Left lung (tissue), 10 donors: ENCODE data around the gene SAPCD1. TPM values are rescaled to one million over a fixed set of nuclear protein-coding genes. Genes with fewer than 3 reads are reported as not detected.
A peak's percentile ranks its signal among the peaks of the same experiment; 100 is the strongest.

Experiments used
- ATAC-seq: fragments of 200-7000 bp; cut with Tn5 transposase; one replicate; pipeline ENCODE4 v1.9.1; 2020; ENCODE audit warnings: moderate library complexity
- DNase-seq, 4 donors: peaks; one replicate each; pipeline ENCODE4 v3.0.0-alpha.2; 2013 to 2020
- H3K27ac ChIP-seq, 2 donors: fragments of 200-600 bp; sonication (generic) in 1 of 2; one replicate each; pipeline versions ENCODE4 v1.5.0 to v1.8.0; 2020 to 2021
- H3K27me3 ChIP-seq, 2 donors: fragments of 200-600 bp; sonication (generic) in 1 of 2; one replicate each; pipeline versions ENCODE4 v1.5.0 to v1.8.0; 2020 to 2021
- H3K36me3 ChIP-seq, 2 donors: fragments of 200-600 bp; sonication (generic) in 1 of 2; one replicate each; pipeline versions ENCODE4 v1.5.0 to v1.8.0; 2020 to 2021
- H3K4me1 ChIP-seq, 2 donors: fragments of 200-600 bp; one replicate each; pipeline ENCODE4 v1.8.0; 2021
- H3K4me3 ChIP-seq, 2 donors: fragments of 200-600 bp; sonication (generic) in 1 of 2; one replicate each; pipeline versions ENCODE4 v1.5.0 to v1.8.0; 2020 to 2021; ENCODE audit warnings: mild to moderate bottlenecking in 1 of 2
- H3K9me3 ChIP-seq, 2 donors: fragments of 200-600 bp; sonication (generic) in 1 of 2; one replicate each; pipeline versions ENCODE4 v1.5.0 to v1.8.0; 2020 to 2021
- intact Hi-C, 2 donors: fragments of 100-400 bp; cut with DNase I; formaldehyde crosslinking; loops; one replicate each; pipeline versions ENCODE4 v1.11.2 to v1.14.2; 2022
- polyA plus RNA-seq, 6 donors: library from polyadenylated mRNA; unstranded; fragments of 120-200 nt; gene quantifications; one replicate each; pipeline ENCODE4 v1.2.1, GENCODE V29; 2013; ENCODE audit not compliant: insufficient read length in 6 of 6
- total RNA-seq, 2 donors: library from RNA; stranded (reverse); fragmentation: NEBNext Ultra II Directional; extraction: Animal tissue kit (Norgen Biotek cat#: 25700); gene quantifications; one replicate each; pipeline ENCODE4 v1.2.1, GENCODE V29; 2021
- TF ChIP-seq, protein P1 (sequence below), 2 donors: fragments of 200-600 bp; sonication (generic) in 1 of 2; IDR thresholded peaks; one replicate each; pipeline versions ENCODE4 v1.5.0 to v1.8.0; 2021; ENCODE audit warnings: antibody characterized with exemption in 2 of 2
- donor health status: DM: no; HTN: yes; CAD: no.
- donor health status: DM: no; HTN: no; CAD: no.

Gene SAPCD1
- total and polyA plus RNA-seq, 8 donors, result 1.3 to 11.1 (median 7.4) TPM

DNA sequence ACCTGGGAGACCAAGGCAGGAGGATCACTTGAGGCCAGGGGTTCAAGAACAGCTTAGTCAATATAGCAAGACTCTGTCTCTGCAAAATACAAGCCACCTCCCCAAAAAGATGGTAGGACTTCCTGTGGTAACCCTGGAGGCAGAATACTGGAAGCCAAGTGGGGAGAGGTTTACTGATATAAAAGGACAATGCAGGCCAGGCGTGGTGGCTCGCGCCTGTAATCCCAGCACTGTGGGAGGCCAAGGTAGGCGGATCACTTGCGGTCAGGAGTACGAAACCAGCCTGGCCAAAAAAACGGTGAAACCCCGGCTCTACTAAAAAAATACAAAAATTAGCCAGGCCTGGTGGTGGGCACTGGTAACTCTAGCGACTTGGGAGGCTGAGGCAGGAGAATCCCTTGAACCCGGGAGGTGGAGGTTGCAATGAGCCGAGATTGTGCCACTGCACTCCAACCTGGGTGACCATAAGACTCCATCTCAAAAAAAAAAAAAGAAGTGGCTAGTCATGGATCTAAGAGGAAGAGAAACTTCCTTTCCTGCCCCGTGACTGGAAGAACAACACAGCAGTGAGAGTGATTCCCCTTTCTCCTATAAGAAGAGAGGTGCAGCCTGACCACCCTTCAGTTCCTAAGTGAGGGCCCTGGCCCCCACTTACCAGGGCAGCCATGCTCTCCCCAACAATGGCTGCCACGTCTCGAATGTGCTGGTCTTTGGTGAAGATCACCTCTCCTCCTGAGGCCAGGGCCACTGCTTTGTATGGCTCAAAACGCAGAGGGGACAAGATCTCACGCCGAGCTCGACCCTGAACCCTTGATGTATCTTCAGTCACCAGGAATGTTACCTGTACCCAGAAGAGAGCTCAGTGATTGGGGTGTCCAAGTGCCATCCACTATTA lies 6.2 kb downstream of the SAPCD1 start:
- Histone ChIP-seq H3K27ac (peak overlapping the region in 1 of 2 donors; percentile 77), H3K4me3 (no peak overlapping the region), H3K9me3 (no peaks in the 10 kb centered on the region), H3K36me3 (no peaks in the 10 kb centered on the region), H3K4me1 (peaks cover 0 to 30% of the 10 kb centered on the region in 2 donors), H3K27me3 (no peaks in the 10 kb centered on the region)
- DNase-seq, result peak in 1 of 4 donors; percentile 31
- intact Hi-C loops, result no loop called here
- peak; percentile 26 for ATAC-seq
- TF ChIP-seq, protein P1, sequence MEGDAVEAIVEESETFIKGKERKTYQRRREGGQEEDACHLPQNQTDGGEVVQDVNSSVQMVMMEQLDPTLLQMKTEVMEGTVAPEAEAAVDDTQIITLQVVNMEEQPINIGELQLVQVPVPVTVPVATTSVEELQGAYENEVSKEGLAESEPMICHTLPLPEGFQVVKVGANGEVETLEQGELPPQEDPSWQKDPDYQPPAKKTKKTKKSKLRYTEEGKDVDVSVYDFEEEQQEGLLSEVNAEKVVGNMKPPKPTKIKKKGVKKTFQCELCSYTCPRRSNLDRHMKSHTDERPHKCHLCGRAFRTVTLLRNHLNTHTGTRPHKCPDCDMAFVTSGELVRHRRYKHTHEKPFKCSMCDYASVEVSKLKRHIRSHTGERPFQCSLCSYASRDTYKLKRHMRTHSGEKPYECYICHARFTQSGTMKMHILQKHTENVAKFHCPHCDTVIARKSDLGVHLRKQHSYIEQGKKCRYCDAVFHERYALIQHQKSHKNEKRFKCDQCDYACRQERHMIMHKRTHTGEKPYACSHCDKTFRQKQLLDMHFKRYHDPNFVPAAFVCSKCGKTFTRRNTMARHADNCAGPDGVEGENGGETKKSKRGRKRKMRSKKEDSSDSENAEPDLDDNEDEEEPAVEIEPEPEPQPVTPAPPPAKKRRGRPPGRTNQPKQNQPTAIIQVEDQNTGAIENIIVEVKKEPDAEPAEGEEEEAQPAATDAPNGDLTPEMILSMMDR (IDR thresholded peaks at IDR 0.05), result no peak

DNA sequence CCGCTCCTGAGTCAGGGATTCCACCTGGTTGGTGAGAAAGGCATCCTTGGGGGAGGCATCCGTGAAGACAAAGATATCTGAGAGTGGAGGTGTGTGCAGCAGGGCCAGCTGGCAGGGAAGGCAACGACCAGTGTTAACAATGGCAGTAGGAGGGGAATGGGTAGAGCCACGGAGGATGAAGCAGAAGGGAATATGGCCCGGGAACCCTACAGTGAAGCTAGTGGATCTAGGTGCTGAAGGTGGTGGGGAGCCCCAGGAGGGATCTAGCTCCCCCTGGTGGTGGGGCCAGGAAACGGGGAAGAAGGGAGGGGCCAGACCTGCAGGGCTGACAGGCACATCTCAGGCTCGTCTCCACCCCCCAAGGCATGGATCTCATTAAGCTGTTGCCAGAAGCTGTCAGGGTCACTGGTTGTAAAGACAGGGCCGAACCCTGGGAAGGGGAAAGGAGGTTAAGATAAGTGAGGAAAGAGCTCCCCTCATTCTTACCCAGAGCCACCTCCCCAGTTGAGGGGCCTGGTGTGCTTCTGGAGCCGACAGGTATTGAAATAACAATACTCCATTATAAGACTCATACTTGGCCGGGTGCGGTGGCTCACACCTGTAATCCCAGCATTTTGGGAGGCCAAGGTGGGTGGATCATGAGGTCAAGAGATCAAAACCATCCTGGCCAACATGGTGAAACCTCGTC lies 7.4 kb downstream of the SAPCD1 start:
- intact Hi-C loops, result no loop called here
- ATAC-seq (peak; percentile 86), DNase-seq (peak in 2 of 4 donors; percentile 84 to 95)
- H3K36me3 ChIP-seq, result no peaks in the 10 kb centered on the region
- no peak overlapping the region for H3K4me3 ChIP-seq
- H3K4me1 ChIP-seq, result peaks cover 0 to 30% of the 10 kb centered on the region in 2 donors
- H3K9me3 ChIP-seq, result no peaks in the 10 kb centered on the region
- TF ChIP-seq, protein P1 (IDR thresholded peaks at IDR 0.05), result peak; percentile 81 to 97
- peak overlapping the region in 1 of 2 donors; percentile 77 for H3K27ac ChIP-seq
- no peaks in the 10 kb centered on the region for H3K27me3 ChIP-seq

DNA sequence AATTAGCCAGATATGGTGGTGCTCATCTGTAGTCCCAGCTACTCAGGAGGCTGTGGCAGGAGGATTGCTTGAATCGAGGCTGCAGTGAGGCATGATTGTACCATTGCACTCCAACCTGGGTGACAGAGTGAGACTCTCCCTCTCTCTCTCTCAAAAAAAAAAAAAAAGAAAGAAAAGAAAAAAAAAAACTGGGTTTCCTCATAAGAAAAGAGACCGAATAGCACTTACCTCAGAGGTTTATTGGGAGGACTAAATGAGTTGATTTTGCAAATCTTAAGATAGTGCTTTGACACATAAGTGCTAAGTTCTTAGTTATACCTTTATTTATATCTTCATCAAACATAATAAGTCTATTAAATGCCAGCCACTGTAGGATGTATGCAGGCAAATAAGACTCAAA lies 8.4 kb downstream of the SAPCD1 start:
- intact Hi-C loops, result no loop called here
- no peak overlapping the region for H3K27ac ChIP-seq
- DNase-seq (no peak), ATAC-seq (no peak)
- H3K4me1 ChIP-seq, result peaks cover 0 to 31% of the 10 kb centered on the region in 2 donors
- H3K4me3 ChIP-seq, result no peak overlapping the region
- H3K9me3 ChIP-seq, result no peaks in the 10 kb centered on the region
- H3K27me3 ChIP-seq, result no peaks in the 10 kb centered on the region
- H3K36me3 ChIP-seq, result no peaks in the 10 kb centered on the region
- TF ChIP-seq, protein P1 (IDR thresholded peaks at IDR 0.05), result no peak

DNA sequence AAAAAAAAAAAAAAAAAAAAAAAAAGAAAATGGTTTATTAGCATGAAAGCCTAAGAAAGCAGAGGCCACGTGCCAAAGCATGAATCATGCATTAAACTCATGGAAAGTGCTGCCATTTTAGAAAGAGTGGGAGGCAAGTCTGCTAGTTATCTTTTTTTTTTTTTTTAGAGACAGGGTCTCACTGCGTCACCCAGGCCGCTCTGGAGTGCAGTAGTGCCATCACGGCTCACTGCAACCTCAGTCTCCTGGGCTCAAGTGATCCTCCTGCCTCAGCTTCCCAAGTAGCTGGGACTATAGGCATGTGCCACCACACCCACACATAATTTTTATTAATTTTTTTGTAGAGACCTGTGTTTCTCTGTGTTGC lies 9.5 kb downstream of the SAPCD1 start:
- no peak overlapping the region for H3K4me3 ChIP-seq
- DNase-seq, result peak in 1 of 4 donors; percentile 20
- H3K9me3 ChIP-seq, result no peaks in the 10 kb centered on the region
- peaks cover 7 to 42% of the 10 kb centered on the region in 2 donors for H3K4me1 ChIP-seq
- H3K27ac ChIP-seq, result no peak overlapping the region
- intact Hi-C loops, result no loop called here
- H3K27me3 ChIP-seq, result no peaks in the 10 kb centered on the region
- TF ChIP-seq, protein P1 (IDR thresholded peaks at IDR 0.05), result no peak
- H3K36me3 ChIP-seq, result no peaks in the 10 kb centered on the region
- no peak for ATAC-seq

DNA sequence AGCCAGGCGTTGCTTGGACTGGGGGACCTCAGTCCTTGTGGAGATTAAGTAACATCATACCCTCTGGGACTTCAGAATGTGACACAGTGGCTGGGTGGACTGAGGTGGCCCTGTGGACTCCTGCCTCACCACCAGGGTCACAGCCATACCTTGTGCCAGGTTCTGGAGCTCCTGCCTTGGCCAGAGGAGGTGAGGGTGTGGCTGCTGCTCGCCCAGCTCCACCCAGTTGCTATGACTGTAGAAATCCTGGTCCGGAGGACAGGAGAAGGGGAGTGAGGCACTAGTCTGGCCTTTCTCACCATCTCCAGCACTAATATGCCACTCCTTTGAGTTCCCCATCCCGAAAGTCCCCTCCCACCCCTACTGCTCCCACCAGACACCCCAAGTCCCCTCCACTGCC lies 12.7 kb downstream of the SAPCD1 start:
- Histone ChIP-seq H3K36me3 (peaks cover 0 to 23% of the 10 kb centered on the region in 2 donors), H3K27me3 (no peaks in the 10 kb centered on the region), H3K4me3 (no peak overlapping the region), H3K9me3 (no peaks in the 10 kb centered on the region), H3K27ac (no peak overlapping the region), H3K4me1 (peaks cover 7 to 24% of the 10 kb centered on the region in 2 donors)
- intact Hi-C loops, result no loop called here
- TF ChIP-seq, protein P1 (IDR thresholded peaks at IDR 0.05), result no peak
- ATAC-seq, result no peak
- peak in 1 of 4 donors; percentile 32 for DNase-seq
